Mesendoderm (in vitro differentiated cells): ENCODE measurements around the gene CIDEB. TPM values are rescaled to one million over a fixed set of nuclear protein-coding genes. Genes with fewer than 3 reads are reported as not detected.
"Not testable (repeated sequence)": the region's sequence is repeated elsewhere in the genome, so short reads cannot be mapped to it uniquely, and the experiment has no call there.

Source experiments
- DNase-seq: peaks from one replicate; pipeline ENCODE4 v3.0.0; 2013
- H2AK5ac ChIP-seq: 2 replicates; pipeline ENCODE4 v1.6.1; 2013; ENCODE audit warnings: low read length, inconsistent platforms
- H2BK120ac ChIP-seq: 2 replicates; pipeline ENCODE4 v1.6.1; 2013; ENCODE audit warnings: low read depth, mild to moderate bottlenecking, low read length, moderate library complexity, mixed read lengths
- H2BK15ac ChIP-seq: replicated peaks from 2 replicates; pipeline ENCODE4 v1.6.1; 2013; ENCODE audit warnings: low read depth, mild to moderate bottlenecking, moderate library complexity
- H2BK5ac ChIP-seq: 2 replicates; pipeline ENCODE4 v1.6.1; 2013; ENCODE audit warnings: low read length, inconsistent platforms
- H3K18ac ChIP-seq: 2 replicates; pipeline ENCODE4 v1.6.1; 2013; ENCODE audit warnings: mild to moderate bottlenecking, low read length, mixed read lengths
- H3K23ac ChIP-seq: one replicate; pipeline ENCODE4 v1.6.1; 2013; ENCODE audit warnings: low read length
- H3K27ac ChIP-seq: 2 replicates; pipeline ENCODE4 v1.5.1; 2013; ENCODE audit warnings: low read depth, mild to moderate bottlenecking, inconsistent platforms, low read length, moderate library complexity
- H3K27me3 ChIP-seq: 2 replicates; pipeline ENCODE4 v1.6.1; 2013; ENCODE audit warnings: low read length, control low read depth, mild to moderate bottlenecking, inconsistent platforms; ENCODE audit not compliant: insufficient read depth, poor library complexity
- H3K36me3 ChIP-seq: 2 replicates; pipeline ENCODE4 v1.6.1; 2013; ENCODE audit warnings: low read length, inconsistent platforms; ENCODE audit not compliant: control insufficient read depth, insufficient read depth
- H3K4ac ChIP-seq: one replicate; pipeline ENCODE4 v1.6.1; 2013; ENCODE audit warnings: low read depth, mild to moderate bottlenecking, low read length, moderate library complexity
- H3K4me1 ChIP-seq: 2 replicates; pipeline ENCODE4 v1.6.1; 2013; ENCODE audit warnings: low read depth, low read length, inconsistent platforms; ENCODE audit not compliant: control insufficient read depth
- H3K4me2 ChIP-seq: 2 replicates; pipeline ENCODE4 v1.6.1; 2013; ENCODE audit warnings: low read length
- H3K4me3 ChIP-seq: 2 replicates; pipeline ENCODE4 v1.5.1; 2013; ENCODE audit warnings: mild to moderate bottlenecking, low read length
- H3K56ac ChIP-seq: one replicate; pipeline ENCODE4 v1.6.1; 2013; ENCODE audit warnings: low read length
- H3K79me1 ChIP-seq: 2 replicates; pipeline ENCODE4 v1.6.1; 2013; ENCODE audit warnings: low read length, inconsistent platforms
- H3K79me2 ChIP-seq: 2 replicates; pipeline ENCODE4 v1.6.1; 2013; ENCODE audit warnings: mild to moderate bottlenecking, low read length; ENCODE audit not compliant: control insufficient read depth, insufficient read depth
- H3K9ac ChIP-seq: 2 replicates; pipeline ENCODE4 v1.6.1; 2013; ENCODE audit warnings: low read length, inconsistent platforms
- H4K5ac ChIP-seq: one replicate; pipeline ENCODE4 v1.6.1; 2013; ENCODE audit warnings: low read length
- H4K8ac ChIP-seq: one replicate; pipeline ENCODE4 v1.6.1; 2013; ENCODE audit warnings: low read depth, mild to moderate bottlenecking, control low read depth, low read length, moderate library complexity
- WGBS: extraction: QIAGEN DNeasy Blood & Tissue Kit; methylation state at CpG from one replicate; pipeline ENCODE4 v1.1.7; 2013; ENCODE audit warnings: low lambda C conversion rate, missing lambda C conversion rate; ENCODE audit not compliant: insufficient coverage; ENCODE audit errors: extremely low coverage; 5-methylcytosine and 5-hydroxymethylcytosine counted together
- polyA plus RNA-seq, 2 experiments: library from polyadenylated mRNA; stranded (reverse); fragments of 200-250 nt; gene quantifications; one replicate each; pipeline ENCODE4 v1.2.3, GENCODE V29; 2013

The CIDEB gene, protein sequence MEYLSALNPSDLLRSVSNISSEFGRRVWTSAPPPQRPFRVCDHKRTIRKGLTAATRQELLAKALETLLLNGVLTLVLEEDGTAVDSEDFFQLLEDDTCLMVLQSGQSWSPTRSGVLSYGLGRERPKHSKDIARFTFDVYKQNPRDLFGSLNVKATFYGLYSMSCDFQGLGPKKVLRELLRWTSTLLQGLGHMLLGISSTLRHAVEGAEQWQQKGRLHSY
- not detected for polyA plus RNA-seq (2013, experiment 1 of 2)
- 0.03 TPM for polyA plus RNA-seq (2013, experiment 2 of 2)

DNA sequence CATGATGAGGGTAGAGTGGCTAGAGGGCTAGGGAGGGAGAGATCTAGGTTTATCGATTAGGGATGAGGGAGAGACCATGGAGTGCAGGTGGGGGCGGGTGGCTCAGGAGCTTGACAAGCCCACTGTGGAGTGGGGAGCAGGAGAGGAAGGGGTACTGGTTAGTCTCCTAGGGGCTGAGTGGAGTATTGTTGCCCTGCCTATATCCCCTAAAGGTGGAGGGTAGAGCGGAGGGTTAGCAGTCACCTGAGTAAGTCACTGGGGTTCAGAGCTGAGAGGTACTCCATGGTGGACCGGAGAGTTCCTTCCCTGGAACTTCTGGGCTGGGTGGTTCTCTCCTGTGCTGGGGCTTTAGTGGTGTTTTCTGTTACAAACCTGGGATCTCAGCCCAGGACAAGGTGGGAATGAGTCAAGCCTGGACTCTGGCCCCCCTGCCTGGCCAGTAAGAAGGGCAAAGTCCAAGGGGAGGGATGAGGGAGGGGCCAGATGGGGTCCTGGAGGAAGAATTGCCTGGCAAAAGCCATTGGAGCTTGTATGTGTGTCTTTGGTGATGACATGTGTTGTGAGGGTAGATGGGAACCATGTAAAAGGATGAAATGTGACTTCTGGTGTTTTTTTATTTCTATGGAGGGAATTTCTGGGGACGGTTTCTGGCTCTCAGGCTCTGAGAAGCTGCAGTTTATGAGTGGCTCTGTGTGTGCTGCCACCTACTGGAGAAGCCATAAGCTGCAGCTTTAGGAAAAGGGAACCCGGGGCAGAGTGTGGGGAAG lies at the start of gene CIDEB:
Gene CIDEB (minus strand): TSS at position 403 of the 767 bp plus-strand sequence. CDS start 119 bp downstream, at position 284.
- H2BK5ac ChIP-seq = no peak within 1 kb of the TSS
- no peak within 1 kb of the TSS for H3K4ac ChIP-seq
- H3K79me1 ChIP-seq = peaks cover 2% of the 10 kb centered on the region
- no peaks in the 10 kb centered on the region for H3K4me1 ChIP-seq
- H3K56ac ChIP-seq = no peak within 1 kb of the TSS
- no peak within 1 kb of the TSS for H4K5ac ChIP-seq
- no peak within 1 kb of the TSS for H3K18ac ChIP-seq
- no peak within 1 kb of the TSS for H3K23ac ChIP-seq
- H2BK15ac ChIP-seq = no peak within 1 kb of the TSS
- no peak within 1 kb of the TSS for H3K27ac ChIP-seq
- no peak within 1 kb of the TSS for H3K4me2 ChIP-seq
- H3K27me3 ChIP-seq = no peaks in the 10 kb centered on the region
- no CpG with 5 or more reads among the region's 6 CpGs for WGBS
- no peak within 1 kb of the TSS for H2BK120ac ChIP-seq
- H3K36me3 ChIP-seq = peaks cover 5% of the 10 kb centered on the region
- H3K79me2 ChIP-seq = no peaks in the 10 kb centered on the region
- DNase-seq = peak; percentile 71
- H2AK5ac ChIP-seq = no peak within 1 kb of the TSS
- H4K8ac ChIP-seq = no peak within 1 kb of the TSS
- no peak within 1 kb of the TSS for H3K4me3 ChIP-seq
- no peak within 1 kb of the TSS for H3K9ac ChIP-seq

DNA sequence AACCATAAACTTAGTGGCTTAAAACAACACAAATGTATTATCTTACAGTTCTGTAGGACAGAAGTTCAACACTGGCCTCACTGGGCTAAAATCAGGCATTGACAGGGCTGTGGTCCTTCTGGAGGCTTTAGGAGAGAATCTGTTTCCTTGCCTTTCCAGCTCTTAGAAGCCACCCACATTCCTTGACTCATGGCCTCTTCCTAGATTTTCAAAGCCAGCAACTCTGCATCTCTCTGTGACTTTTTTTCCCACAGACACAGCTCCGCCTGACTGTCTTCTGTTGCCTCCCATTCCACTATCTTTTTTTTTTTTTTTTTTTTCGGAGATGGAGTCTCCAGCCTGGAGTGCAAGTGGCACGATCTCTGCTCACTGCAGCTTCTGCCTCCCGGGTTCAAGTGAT lies 48.4 kb upstream of the CIDEB start:
- Histone ChIP-seq H3K4ac (no peak overlapping the region), H2BK120ac (no peak overlapping the region), H3K79me1 (no peaks in the 10 kb centered on the region), H3K9ac (no peak overlapping the region), H3K23ac (no peak overlapping the region), H4K8ac (no peak overlapping the region), H3K56ac (no peak overlapping the region), H3K4me1 (no peaks in the 10 kb centered on the region), H3K18ac (no peak overlapping the region), H3K79me2 (no peaks in the 10 kb centered on the region), H2AK5ac (no peak overlapping the region), H4K5ac (no peak overlapping the region), H2BK5ac (no peak overlapping the region), H3K27ac (no peak overlapping the region), H3K4me3 (no peak overlapping the region), H3K4me2 (no peak overlapping the region), H2BK15ac (no peak overlapping the region), H3K27me3 (no peaks in the 10 kb centered on the region), H3K36me3 (no peaks in the 10 kb centered on the region)
- no CpG with 5 or more reads among the region's 4 CpGs for WGBS
- DNase-seq = no peak

DNA sequence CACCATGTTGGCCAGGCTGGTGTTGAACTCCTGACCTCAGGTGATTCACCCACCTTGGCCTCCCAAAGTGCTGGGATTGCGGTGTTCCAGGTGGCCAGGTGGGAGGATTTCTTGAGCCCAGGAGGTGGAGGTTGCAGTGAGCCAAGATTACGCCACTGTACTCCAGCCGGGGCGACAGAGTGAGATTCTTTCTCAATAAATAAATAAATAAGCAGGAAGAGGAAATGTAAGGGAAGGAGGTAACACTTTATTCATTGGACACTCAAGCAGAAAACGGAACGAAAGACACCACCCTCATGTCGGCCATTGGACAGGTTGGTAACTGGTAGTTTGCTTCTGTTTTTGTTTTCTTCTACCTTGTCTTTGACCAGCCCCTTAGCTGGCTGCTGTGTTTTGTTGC lies 47.2 kb upstream of the CIDEB start:
- Histone ChIP-seq H3K18ac (no peak overlapping the region), H3K27me3 (no peaks in the 10 kb centered on the region), H3K79me2 (no peaks in the 10 kb centered on the region), H3K23ac (no peak overlapping the region), H4K5ac (no peak overlapping the region), H3K56ac (no peak overlapping the region), H3K4me3 (no peak overlapping the region), H3K4me2 (no peak overlapping the region), H3K9ac (no peak overlapping the region), H4K8ac (no peak overlapping the region), H2AK5ac (no peak overlapping the region), H3K4ac (no peak overlapping the region), H3K4me1 (no peaks in the 10 kb centered on the region), H2BK120ac (no peak overlapping the region), H2BK15ac (no peak overlapping the region), H2BK5ac (no peak overlapping the region), H3K36me3 (no peaks in the 10 kb centered on the region), H3K79me1 (no peaks in the 10 kb centered on the region), H3K27ac (no peak overlapping the region)
- DNase-seq = no peak
- WGBS = no CpG with 5 or more reads among the region's 7 CpGs

DNA sequence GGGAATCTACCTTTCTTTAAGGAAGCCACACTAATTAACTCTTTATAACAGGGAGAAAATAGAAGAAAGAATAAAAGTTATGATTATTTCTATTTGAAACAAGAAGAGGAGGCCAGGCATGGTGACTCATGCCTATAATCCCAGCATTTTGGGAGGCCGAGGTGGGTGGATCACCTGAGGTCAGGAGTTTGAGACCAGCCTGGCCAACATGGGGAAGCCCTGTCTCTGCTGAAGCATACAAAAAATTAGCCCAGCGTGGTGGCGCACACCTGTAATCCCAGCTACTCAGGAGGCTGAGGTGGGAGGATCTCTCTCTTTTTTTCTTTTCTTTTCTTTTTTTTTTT lies 46.7 kb upstream of the CIDEB start:
- not testable (repeated sequence) for H3K23ac ChIP-seq, H3K4me2 ChIP-seq, H4K8ac ChIP-seq, H2AK5ac ChIP-seq, H2BK15ac ChIP-seq, H3K4me3 ChIP-seq, H3K36me3 ChIP-seq, H3K79me2 ChIP-seq, H3K9ac ChIP-seq, H3K27me3 ChIP-seq, DNase-seq, H3K18ac ChIP-seq, H4K5ac ChIP-seq, H3K56ac ChIP-seq, H3K4ac ChIP-seq, H3K79me1 ChIP-seq, H3K4me1 ChIP-seq, H3K27ac ChIP-seq, H2BK5ac ChIP-seq, H2BK120ac ChIP-seq
- no CpG with 5 or more reads among the region's 3 CpGs for WGBS

DNA sequence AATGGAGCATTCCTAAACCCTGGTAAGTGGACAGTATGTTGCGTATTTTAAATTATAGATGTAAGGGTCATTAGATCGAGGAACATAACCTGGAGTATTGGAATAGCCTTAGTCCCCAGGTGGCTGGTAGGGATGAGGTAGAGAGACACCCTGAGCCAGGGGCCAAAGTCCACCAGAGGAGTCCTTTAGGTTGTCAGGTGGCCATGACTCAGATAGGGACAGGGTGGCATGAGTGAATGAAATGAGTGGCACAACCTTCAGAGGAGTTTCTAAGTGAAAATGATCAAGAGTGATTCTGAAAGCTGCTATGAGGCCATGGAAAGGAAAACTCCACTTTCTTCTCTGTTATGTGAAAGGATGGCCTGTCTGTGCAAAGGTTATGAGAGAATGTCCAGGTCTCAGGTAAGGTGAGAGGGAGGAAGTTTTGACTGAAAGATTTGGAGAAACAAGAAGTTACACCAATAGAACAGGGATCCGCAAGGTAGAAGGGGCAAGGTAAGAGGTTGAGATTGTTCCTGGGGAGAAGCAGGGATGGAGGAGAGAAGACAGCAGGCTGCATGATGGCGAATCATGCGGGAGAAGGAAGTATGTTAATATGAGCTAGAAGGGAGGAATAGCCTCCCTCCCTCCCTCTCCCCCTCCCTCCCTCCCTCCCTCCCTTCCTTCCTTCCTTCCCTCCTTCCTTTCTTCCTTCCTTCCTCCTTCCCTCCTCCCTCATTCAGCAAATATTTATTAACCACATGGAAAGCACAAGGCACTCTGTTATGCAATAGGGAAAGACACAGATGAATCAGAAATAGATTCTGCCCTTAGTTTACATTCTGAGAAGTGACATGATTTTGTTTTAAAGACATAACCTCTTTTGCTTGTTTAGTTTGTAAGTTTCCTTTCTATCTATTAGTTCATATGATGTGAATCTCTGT lies 46.0 kb upstream of the CIDEB start:
- Histone ChIP-seq H2BK15ac (no peak overlapping the region), H3K4me1 (no peaks in the 10 kb centered on the region), H4K8ac (no peak overlapping the region), H3K4me3 (no peak overlapping the region), H3K4ac (no peak overlapping the region), H2AK5ac (no peak overlapping the region), H3K27ac (no peak overlapping the region), H3K36me3 (no peaks in the 10 kb centered on the region), H2BK120ac (no peak overlapping the region), H4K5ac (no peak overlapping the region), H3K18ac (no peak overlapping the region), H3K56ac (no peak overlapping the region), H2BK5ac (no peak overlapping the region), H3K79me1 (no peaks in the 10 kb centered on the region), H3K79me2 (no peaks in the 10 kb centered on the region), H3K4me2 (no peak overlapping the region), H3K9ac (no peak overlapping the region), H3K27me3 (no peaks in the 10 kb centered on the region), H3K23ac (no peak overlapping the region)
- no peak for DNase-seq
- no CpG with 5 or more reads among the region's 5 CpGs for WGBS
